GM08714 (cell line): ENCODE data around the gene ADAMTS17.

Experiments
- H3K4me3 ChIP-seq: fragments of 200-500 bp; sonication (Bioruptor generic); 2 replicates; pipeline ENCODE4 v1.5.1; 2014; ENCODE audit warnings: mild to moderate bottlenecking, low read length, inconsistent platforms
- ZNF274 ChIP-seq: IDR thresholded peaks from 2 replicates; pipeline ENCODE4 v1.6.1; 2012; ENCODE audit warnings: mild to moderate bottlenecking, low read depth, low read length

Gene ADAMTS17

DNA sequence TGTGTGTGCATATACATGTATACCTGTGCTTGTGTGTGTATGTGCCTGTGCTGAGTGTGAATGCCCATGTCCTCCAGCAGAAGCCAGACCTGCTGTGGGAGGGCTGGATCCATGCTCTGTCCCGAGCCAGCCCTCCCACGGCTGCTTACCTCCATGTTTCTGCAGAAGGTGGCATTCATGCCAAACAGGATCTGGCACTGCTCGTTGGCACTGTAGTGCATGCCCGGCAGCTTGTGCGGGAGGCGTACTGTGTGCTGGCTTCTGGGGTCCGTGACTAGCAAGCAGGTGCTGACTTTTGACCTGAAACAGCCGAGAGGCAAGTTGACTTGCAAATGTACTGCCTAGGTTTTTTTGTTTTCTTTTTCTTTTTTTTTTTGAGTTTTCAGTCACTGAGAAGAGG is 189.3 kb downstream of the ADAMTS17 start:
- H3K4me3 ChIP-seq: no peak overlapping the region
- TF ChIP-seq ZNF274: no peak

DNA sequence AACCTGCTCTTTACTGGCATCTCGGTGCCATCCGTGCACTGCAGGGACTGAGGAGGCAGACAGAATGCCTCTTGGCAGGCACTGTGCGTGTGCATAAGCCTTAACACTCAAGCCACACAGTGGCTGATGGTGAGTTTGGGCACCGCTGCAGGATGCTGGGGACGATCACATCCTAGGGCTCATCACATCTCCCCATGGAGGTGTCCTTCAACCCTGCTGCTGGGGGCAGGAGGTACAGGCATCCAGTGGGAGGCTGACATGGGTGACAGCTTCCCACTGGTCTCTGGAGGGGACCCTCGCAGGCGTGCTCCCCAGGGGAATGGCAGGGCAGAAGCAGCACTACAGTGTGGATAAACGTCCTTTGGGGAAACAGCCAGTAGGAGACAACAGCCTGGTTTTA is 190.9 kb downstream of the ADAMTS17 start:
- no peak for TF ChIP-seq ZNF274
- no peak overlapping the region for H3K4me3 ChIP-seq

DNA sequence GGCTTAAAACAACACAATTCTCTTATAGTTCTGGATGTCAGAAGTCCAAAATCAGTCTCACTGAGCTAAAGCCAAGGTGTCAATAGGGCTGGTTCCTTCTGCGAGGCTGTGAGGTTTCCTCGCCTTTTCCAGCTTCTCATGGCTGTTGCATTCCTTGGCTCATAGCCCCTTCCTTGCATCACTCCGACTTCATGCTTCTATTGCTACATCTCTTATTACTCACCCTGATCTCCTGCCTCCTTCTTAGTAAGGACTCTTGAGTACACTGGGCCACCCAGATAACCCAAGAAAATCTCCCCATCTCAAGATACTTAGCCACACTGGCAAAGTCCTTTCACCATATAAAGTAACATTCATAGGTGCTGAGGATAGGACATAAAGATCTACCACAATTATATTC is 193.9 kb downstream of the ADAMTS17 start:
- TF ChIP-seq ZNF274: no peak
- H3K4me3 ChIP-seq: no peak overlapping the region

DNA sequence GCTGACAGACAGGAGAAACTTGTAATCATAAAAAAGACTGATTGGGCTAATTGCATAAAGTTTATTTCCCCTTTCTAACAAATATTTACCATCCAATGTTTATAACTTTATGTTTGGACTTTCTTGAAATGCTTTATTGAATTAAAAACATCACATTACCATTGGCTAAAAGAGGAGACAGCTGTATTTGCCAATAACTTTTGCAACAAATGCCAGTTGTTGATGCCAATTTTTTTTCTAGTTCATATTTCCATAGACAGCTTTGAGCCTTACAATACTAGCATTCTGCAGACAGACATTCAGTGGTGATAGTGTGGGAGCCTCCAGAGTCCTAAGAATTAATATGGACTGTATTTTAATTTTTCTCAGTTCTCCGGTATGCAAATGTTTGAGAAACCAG is 198.4 kb downstream of the ADAMTS17 start:
- TF ChIP-seq ZNF274: no peak
- no peak overlapping the region for H3K4me3 ChIP-seq

DNA sequence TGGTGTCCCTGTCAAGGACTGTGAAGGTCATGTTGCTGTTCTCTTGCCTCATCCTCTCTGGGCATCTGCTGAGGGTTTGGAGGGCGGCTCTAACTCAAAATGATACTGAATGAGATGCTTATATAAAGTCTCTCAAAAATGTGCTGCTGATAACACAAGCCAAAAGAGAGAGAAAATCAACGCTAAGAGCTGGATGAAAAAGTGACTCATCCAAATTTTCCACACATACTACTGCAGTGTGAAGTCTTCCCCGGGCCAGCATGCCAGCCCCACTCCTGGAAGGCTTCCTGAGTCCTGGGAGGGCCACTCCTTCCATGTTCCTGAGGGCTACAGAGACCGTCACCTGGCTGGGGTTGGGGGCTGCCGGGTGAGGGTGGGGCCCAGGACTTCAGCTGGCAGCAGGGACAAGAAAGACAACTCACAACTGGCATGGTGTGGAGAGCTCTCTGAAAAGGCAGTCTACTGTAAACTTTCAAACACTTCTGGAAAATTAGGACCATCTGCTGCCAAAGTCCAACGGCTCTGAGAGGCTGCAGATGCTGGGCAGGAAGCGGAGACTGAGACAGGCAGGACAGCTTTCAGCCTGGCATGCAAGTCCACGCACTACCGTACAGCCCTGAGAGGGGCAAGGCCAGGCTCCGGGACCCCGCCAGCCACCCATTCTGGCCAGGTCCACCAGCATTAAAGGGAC is 200.3 kb downstream of the ADAMTS17 start:
- no peak overlapping the region for H3K4me3 ChIP-seq
- no peak for TF ChIP-seq ZNF274

DNA sequence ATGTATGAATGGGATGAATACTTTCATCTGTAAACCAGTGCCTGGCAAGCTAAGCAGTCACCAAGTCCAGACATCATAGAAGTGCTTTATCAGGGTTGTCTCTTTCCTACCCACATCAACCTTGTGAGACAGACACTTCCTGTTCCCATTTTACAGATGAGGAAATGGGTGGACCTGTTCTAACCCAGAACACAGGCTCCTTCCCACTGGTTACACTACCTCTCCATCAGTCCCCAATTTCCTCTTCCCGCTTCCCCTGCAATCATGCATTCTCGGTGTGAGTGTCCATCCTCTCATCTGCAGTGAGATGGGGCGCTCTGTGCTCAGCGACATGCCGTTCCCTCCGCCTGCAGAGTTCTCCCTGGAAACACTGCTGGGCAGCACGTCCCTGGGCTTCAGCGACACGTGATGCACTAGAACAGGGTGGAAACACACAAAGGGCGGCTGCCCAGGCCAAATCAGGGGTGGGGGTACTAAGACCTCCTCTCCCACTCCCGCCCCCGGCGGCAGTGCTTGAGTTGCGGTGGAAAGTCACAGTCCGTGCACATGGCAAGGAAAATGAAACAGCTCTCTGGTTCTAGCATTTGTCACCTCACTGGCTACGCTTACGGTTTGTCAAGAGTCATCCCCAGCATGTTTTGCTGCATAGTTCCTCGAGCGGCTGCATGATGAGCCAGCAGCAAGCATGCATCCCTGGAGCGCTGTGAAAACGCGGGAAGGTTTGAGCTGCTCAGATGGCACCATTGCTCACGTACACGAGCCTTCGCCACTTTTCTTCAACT is 201.1 kb downstream of the ADAMTS17 start:
- no peak overlapping the region for H3K4me3 ChIP-seq
- no peak for TF ChIP-seq ZNF274

DNA sequence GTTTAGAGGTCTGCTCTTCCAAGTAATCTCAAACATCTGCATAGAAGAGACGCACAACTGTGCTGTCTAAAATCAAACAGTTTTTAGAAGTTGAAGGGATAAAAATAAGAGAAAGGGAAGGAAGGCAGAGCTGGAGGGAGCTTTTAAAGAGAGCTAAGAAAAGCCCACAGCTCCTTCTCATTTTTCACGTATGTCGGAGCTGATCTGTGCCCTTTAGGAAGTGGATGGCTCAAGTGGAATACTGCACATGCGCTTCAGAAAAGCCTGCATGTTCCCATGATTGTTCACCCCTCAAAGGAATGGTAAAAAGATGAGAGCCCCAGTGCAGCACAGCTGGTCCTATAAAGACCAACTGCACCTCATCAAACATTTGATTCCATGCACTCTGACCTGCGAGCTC is 207.2 kb downstream of the ADAMTS17 start:
- TF ChIP-seq ZNF274: no peak
- H3K4me3 ChIP-seq: no peak overlapping the region

DNA sequence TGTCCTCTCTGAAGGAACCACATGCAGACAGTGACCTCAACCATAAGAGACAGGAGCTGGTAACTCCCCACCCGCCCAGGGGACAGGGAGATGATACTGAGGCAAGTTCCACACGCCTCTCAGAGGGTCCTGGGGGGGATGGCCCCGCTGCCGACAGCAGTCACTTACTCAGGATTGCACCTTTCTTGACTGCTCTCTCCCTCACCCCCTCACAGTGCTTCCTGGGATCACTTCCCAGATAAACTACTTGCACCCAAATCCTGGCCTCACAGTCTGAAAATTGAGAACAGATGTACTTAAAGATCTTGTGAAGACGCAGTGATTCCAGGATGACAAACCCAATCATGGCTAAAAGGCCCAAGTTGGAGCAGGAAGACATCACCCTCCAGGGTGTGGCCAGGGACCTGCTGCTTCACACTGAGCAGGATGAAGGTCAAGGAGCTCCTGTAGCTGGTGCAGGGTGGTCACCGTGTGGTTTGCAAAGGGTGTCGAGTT is 207.6 kb downstream of the ADAMTS17 start:
- H3K4me3 ChIP-seq: no peak overlapping the region
- TF ChIP-seq ZNF274: no peak

DNA sequence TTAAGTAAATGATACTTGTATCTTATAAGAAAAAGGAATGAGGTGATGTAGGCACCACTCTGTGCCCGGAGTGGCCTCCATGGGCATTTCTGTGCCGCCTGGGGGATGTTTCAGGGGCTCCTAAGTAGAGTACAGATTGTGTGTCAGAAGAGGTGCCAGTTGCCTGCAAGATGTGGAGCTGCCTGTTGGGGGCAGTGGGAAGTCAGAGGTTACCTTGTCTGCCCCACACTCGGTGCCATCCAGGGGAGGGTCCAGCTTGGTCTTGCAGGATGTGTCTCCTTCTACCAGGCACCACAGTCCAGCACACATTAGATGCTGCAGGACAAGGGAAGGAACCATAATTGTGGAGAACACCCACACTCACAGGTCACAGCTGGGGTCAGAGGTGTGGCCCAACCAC is 208.8 kb downstream of the ADAMTS17 start:
- TF ChIP-seq ZNF274: no peak
- H3K4me3 ChIP-seq: no peak overlapping the region

DNA sequence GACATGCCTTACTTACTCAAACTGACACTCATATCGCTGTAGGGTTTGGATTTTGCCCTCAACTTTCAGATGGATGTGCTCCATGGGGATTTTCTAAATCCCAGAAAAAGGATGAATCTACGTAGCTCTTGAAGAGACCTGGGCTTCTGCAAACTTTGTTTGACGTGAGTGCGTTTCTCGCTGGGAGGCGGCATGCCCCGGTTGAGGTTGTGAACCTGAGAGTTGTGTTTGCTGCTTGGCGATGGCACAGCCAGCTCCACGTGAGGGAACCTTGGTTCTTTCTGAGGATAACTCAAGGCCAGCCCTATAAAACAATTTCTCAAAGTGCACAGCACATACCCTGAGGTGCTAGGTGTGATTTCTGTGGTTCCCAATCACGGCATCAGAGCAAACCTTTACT is 209.5 kb downstream of the ADAMTS17 start:
- no peak for TF ChIP-seq ZNF274
- no peak overlapping the region for H3K4me3 ChIP-seq

DNA sequence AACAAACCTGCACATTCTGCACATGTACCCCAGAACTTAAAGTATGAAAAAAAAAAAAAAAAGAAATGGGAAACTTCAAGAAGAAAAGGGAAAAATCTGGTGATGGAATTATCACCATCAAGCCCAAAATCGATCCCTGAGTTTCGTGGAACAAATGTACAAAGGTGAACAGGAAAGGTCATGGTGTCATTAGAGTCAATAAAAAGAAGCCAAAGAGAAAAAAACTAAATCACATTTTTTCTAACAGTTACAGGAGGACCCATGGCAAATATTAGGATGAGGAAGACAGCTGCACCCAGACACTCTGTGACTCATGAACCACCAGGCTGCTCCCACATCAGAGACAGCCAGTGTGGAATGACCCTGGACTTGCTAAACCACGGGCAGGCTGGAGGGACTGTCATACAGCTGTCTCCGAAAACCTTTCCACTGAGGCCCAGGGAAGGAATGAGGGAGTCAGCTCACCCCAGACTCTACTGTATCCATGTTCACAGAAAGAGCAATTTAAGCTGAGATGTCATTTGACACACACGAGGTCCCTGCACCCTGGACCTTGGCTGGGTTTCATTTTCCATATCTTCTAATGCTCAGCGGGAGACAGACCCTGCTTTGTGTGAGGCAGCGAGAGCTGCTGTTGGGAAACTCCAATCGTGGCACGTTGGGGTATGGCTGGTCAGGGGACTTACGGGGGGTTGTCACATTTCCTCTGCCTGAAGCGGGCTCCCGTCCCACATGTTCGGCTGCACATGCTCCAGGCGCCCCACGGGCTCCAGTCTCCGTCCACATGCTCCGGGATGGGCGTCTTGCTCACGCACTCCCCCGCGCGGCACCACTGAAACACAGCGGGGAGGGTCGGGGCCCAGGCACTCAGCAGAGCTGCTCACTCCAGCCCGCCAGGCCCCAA is 210.2 kb downstream of the ADAMTS17 start:
- no peak overlapping the region for H3K4me3 ChIP-seq
- no peak for TF ChIP-seq ZNF274

DNA sequence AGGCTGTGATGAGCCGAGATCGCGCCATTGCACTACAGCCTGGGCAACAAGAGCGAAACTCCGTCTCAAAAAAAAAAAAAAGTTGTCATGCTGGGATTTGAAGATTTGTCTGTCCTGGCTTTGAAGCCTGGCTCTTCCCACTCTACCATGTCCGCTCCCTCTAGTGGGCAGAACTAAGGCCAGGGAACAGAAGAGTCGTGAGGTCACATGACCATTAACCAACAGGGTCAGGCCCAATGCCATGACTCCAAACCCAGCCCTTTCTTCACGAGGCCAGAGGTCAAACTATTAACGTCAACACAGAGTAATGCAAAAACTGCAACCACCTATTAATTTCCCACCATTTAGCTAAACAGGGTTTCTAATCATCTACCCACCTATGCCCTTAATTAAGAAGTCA is 212.1 kb downstream of the ADAMTS17 start:
- TF ChIP-seq ZNF274: no peak
- no peak overlapping the region for H3K4me3 ChIP-seq

DNA sequence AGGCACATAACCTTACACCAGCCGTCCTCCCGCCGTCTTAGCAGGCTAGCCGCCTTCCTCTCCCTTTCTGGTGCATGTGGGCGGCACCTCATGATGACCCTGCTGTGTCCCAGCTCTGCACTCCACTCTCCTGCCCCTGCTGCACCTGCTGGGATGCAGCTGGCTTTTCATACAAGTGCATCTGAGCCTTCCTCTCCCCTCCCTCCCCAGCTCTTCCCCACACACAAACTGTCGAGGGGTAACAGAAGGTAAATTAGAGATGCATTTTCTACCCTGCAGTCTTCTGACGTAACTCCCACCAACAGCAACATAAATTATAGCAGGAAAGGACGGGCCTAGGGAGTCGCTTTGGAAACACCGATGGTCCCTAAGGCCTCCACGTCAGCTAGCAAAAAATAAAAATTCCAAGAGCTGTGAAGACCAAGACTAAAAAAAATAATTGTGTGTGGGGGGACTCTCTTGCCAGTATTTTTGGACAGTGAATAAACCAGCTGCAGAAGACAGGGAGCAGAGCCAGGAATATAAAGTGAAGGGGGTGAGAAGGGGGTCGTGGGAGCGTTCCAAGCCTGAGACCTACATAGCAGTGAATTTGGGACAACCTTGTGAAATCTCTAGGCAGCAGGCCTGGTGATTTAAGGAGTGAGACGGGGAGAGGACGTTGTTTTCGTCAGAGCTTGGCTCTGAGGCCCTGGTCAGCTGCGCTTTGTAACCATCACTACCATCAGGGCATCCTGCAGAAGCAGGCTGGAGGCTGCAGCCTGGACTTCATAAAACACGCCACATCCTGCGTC is 216.2 kb downstream of the ADAMTS17 start:
- TF ChIP-seq ZNF274: no peak
- H3K4me3 ChIP-seq: no peak overlapping the region

DNA sequence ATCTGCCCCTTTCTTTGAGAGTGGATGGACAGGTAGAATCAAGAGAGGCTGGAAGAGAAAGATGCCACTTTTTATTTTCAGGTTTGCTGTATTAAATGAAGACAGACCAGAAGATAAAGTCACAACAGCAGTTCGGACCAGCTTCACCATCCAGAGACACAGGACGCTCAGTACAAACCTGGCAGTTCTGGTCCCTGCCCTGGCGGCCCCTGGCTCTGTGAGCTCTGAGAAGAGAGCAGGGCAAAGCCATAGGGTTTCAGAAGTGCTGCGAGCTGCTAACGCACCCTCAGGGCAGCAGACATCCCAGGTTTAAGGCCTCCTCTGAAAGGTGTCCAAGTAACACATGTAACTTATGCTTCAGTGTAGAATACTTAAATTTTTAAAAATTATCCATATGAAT is 216.8 kb downstream of the ADAMTS17 start:
- no peak for TF ChIP-seq ZNF274
- H3K4me3 ChIP-seq: no peak overlapping the region
